HL-60 (cell line): ENCODE data around the gene TAC1.

Experiments used
- DNase-seq, 2 experiments: peaks; one replicate each; pipeline ENCODE4 v3.0.0-alpha.2; 2010 to 2020; ENCODE audit warnings: low read depth in 1 of 2, low spot score in 1 of 2
- H3K27ac ChIP-seq: fragments of 250-450 bp; sonication (Bioruptor Pico); replicated peaks from 2 replicates; pipeline ENCODE4 v1.5.1; 2020; ENCODE audit warnings: mild to moderate bottlenecking, moderate library complexity
- H3K27me3 ChIP-seq: fragments of 250-450 bp; sonication (Bioruptor Pico); 2 replicates; pipeline ENCODE4 v1.5.1; 2021; ENCODE audit warnings: mild to moderate bottlenecking, moderate library complexity; ENCODE audit not compliant: insufficient read depth, poor library complexity, severe bottlenecking
- H3K4me3 ChIP-seq: replicated peaks from 2 replicates; pipeline ENCODE4 v1.5.1; 2011; ENCODE audit warnings: mild to moderate bottlenecking, control low read depth, low read length; ENCODE audit not compliant: insufficient read depth
- GABPA ChIP-seq: IDR thresholded peaks from 2 replicates; pipeline ENCODE4 v1.6.1; 2012; ENCODE audit warnings: low read depth
- POLR2AphosphoS5 ChIP-seq: IDR thresholded peaks from 2 replicates; pipeline ENCODE4 v1.6.1; 2012; ENCODE audit warnings: low read depth
- SPI1 ChIP-seq: IDR thresholded peaks from 2 replicates; pipeline ENCODE4 v1.6.1; 2012; ENCODE audit warnings: low read depth, mild to moderate bottlenecking, borderline replicate concordance
- TF ChIP-seq, protein P1 (sequence below): IDR thresholded peaks from one replicate; pipeline ENCODE4 v1.5.1; 2011; ENCODE audit warnings: low read length, control low read depth, inconsistent platforms; ENCODE audit not compliant: insufficient read depth
- TF ChIP-seq, protein P2 (sequence below): IDR thresholded peaks from 2 replicates; pipeline ENCODE4 v1.6.1; 2012; ENCODE audit warnings: low read depth; ENCODE audit not compliant: insufficient replicate concordance

Gene TAC1

DNA sequence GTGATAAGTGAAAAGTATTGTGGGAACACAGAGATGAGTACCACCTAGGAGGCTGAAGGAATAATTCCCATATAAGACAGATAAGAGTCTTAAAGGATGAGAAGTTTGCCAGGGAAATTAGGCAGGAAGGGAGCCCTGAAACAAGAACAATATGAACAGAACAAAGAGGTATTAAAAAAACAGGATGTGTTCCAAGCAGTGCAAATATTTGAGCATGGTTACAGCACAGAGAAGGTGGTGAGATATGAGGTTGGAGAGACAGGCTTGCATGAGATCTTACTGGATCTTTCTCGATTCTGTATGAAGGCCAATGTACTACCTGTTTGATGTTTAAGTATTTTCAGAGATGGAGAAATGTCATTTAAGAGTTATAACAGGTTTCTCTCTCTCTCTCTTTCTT, 20.3 kb downstream of the TAC1 start:
- Histone ChIP-seq H3K27me3 (no peaks in the 10 kb centered on the region), H3K27ac (no peak overlapping the region), H3K4me3 (no peak overlapping the region)
- no peak for TF ChIP-seq POLR2AphosphoS5
- TF ChIP-seq GABPA: no peak
- no peak for DNase-seq

DNA sequence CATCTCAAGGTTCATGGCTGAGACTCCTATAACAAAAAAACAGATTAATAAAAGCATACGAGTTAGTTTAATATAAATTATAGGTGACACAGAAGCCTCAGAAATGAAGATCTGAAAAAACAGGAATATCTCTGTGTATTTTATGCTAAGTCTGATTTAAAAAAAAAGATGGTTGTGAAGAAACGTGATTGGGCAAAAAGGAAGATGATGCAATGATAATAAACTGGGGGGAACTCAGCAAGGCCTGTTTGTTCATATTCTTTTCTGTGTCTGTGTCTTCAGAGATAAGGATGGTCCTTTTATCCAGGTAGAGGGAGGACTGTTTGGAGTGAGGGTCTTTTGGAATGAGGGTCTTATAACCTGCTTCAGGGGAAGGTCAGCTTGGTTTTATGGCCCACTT, 25.9 kb downstream of the TAC1 start:
- no peak for DNase-seq
- TF ChIP-seq POLR2AphosphoS5: no peak
- TF ChIP-seq, protein P1, sequence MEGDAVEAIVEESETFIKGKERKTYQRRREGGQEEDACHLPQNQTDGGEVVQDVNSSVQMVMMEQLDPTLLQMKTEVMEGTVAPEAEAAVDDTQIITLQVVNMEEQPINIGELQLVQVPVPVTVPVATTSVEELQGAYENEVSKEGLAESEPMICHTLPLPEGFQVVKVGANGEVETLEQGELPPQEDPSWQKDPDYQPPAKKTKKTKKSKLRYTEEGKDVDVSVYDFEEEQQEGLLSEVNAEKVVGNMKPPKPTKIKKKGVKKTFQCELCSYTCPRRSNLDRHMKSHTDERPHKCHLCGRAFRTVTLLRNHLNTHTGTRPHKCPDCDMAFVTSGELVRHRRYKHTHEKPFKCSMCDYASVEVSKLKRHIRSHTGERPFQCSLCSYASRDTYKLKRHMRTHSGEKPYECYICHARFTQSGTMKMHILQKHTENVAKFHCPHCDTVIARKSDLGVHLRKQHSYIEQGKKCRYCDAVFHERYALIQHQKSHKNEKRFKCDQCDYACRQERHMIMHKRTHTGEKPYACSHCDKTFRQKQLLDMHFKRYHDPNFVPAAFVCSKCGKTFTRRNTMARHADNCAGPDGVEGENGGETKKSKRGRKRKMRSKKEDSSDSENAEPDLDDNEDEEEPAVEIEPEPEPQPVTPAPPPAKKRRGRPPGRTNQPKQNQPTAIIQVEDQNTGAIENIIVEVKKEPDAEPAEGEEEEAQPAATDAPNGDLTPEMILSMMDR: no peak
- TF ChIP-seq, protein P2, sequence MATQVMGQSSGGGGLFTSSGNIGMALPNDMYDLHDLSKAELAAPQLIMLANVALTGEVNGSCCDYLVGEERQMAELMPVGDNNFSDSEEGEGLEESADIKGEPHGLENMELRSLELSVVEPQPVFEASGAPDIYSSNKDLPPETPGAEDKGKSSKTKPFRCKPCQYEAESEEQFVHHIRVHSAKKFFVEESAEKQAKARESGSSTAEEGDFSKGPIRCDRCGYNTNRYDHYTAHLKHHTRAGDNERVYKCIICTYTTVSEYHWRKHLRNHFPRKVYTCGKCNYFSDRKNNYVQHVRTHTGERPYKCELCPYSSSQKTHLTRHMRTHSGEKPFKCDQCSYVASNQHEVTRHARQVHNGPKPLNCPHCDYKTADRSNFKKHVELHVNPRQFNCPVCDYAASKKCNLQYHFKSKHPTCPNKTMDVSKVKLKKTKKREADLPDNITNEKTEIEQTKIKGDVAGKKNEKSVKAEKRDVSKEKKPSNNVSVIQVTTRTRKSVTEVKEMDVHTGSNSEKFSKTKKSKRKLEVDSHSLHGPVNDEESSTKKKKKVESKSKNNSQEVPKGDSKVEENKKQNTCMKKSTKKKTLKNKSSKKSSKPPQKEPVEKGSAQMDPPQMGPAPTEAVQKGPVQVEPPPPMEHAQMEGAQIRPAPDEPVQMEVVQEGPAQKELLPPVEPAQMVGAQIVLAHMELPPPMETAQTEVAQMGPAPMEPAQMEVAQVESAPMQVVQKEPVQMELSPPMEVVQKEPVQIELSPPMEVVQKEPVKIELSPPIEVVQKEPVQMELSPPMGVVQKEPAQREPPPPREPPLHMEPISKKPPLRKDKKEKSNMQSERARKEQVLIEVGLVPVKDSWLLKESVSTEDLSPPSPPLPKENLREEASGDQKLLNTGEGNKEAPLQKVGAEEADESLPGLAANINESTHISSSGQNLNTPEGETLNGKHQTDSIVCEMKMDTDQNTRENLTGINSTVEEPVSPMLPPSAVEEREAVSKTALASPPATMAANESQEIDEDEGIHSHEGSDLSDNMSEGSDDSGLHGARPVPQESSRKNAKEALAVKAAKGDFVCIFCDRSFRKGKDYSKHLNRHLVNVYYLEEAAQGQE: no peak
- no peak for TF ChIP-seq SPI1
- no peak for TF ChIP-seq GABPA
- H3K27me3 ChIP-seq: no peaks in the 10 kb centered on the region
- no peak overlapping the region for H3K4me3 ChIP-seq
- no peak overlapping the region for H3K27ac ChIP-seq

DNA sequence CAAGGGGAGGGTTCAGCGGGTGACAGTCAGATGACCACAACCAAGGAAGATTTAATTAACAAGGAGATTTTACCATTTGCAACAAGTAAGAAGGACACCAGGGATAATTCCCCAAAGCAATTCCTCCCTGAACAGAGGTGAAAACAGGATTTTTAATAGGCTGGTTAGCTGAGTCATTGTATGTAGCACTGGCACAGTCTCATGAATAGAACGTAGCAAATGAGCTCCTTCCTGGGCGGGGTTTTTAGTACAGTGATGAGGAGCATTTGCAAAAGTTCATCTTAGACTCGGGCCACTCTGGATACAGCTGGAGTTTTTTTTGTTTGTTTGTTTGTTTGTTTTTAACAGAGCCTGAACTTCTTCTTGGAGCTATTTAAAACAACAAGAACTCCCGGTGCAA, 39.0 kb downstream of the TAC1 start:
- Histone ChIP-seq H3K27me3 (no peaks in the 10 kb centered on the region), H3K27ac (no peak overlapping the region), H3K4me3 (no peak overlapping the region)
- TF ChIP-seq, protein P1: no peak
- TF ChIP-seq SPI1 (no peak), GABPA (no peak)
- TF ChIP-seq, protein P2: no peak
- no peak for DNase-seq

DNA sequence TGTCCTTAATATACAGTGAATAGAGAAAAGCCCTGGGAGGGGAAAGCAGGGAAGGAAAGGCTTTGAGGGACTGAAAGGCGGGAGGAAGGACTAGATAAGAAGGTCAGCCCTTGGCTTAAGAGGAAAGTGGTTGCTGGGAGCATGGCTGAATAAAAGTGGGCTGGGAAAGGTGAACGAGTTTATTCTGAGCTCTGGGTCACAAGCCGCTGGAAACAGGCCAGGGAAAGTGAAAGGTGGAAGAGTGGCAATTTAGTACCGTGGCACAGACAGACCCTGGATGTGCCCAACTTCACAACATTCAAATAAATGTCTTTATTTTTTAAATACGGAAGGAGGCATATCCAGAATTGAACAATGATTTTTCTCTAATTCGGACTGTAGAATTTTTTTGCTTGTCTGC, 39.7 kb downstream of the TAC1 start:
- no peaks in the 10 kb centered on the region for H3K27me3 ChIP-seq
- DNase-seq: no peak
- no peak overlapping the region for H3K27ac ChIP-seq
- no peak overlapping the region for H3K4me3 ChIP-seq
- TF ChIP-seq GABPA: no peak
- TF ChIP-seq, protein P2: no peak
- no peak for TF ChIP-seq SPI1
- TF ChIP-seq, protein P1: no peak
- no peak for TF ChIP-seq POLR2AphosphoS5
